Measurements from ENCODE around the gene PPP1R8.

The PPP1R8 gene

GRCh38 chr1:27858072-27858948 is 27.7 kb downstream of the PPP1R8 start:
- no peak for TF ChIP-seq ZFX (IDR thresholded peaks at IDR 0.05)
- TF ChIP-seq CTCF (conservative IDR thresholded peaks at IDR 0.05) = peak; percentile 95
- peak overlapping the region; percentile 5; the same call in 1 of the 2 replicates for H3K27ac ChIP-seq

GRCh38 chr1:27858949-27859576 is 28.5 kb downstream of the PPP1R8 start:
- H3K27ac ChIP-seq = no peak overlapping the region
- TF ChIP-seq ZFX (IDR thresholded peaks at IDR 0.05) (no peak), CTCF (conservative IDR thresholded peaks at IDR 0.05) (no peak)

- H3K27ac ChIP-seq = no peak overlapping the region
- TF ChIP-seq CTCF (conservative IDR thresholded peaks at IDR 0.05) = no peak
- no peak for TF ChIP-seq ZFX (IDR thresholded peaks at IDR 0.05)
Measured at GRCh38 chr1:27861436-27861835, 30.9 kb downstream of the PPP1R8 start.

GRCh38 chr1:27862004-27862403 is 31.4 kb downstream of the PPP1R8 start:
- TF ChIP-seq ZFX (IDR thresholded peaks at IDR 0.05) (no peak), CTCF (conservative IDR thresholded peaks at IDR 0.05) (no peak)

GRCh38 chr1:27862671-27863537 is 32.3 kb downstream of the PPP1R8 start:
- no peak for TF ChIP-seq ZFX (IDR thresholded peaks at IDR 0.05)
- no peak for TF ChIP-seq CTCF (conservative IDR thresholded peaks at IDR 0.05)
- H3K27ac ChIP-seq = no peak overlapping the region

More at GRCh38 chr1:27862004-27862403, 31.4 kb downstream of the PPP1R8 start:
- no peak overlapping the region for H3K27ac ChIP-seq

- H3K27ac ChIP-seq = no peak overlapping the region
- TF ChIP-seq CTCF (conservative IDR thresholded peaks at IDR 0.05) = no peak
- no peak for TF ChIP-seq ZFX (IDR thresholded peaks at IDR 0.05)
Measured at GRCh38 chr1:27863538-27863915, 32.9 kb downstream of the PPP1R8 start.
